Measurements from ENCODE around the gene EGFL8. TPM values are rescaled to one million over a fixed set of nuclear protein-coding genes. Genes with fewer than 3 reads are reported as not detected.
"Not testable (repeated sequence)": the region's sequence is repeated elsewhere in the genome, so short reads cannot be mapped to it uniquely, and the experiment has no call there.

The EGFL8 gene
- 5.9 TPM for polyA plus RNA-seq (2013, experiment 1 of 2; ENCODE audit: insufficient read length)
- 5.0 TPM for polyA plus RNA-seq (2013, experiment 2 of 2; ENCODE audit: insufficient read length)

DNA sequence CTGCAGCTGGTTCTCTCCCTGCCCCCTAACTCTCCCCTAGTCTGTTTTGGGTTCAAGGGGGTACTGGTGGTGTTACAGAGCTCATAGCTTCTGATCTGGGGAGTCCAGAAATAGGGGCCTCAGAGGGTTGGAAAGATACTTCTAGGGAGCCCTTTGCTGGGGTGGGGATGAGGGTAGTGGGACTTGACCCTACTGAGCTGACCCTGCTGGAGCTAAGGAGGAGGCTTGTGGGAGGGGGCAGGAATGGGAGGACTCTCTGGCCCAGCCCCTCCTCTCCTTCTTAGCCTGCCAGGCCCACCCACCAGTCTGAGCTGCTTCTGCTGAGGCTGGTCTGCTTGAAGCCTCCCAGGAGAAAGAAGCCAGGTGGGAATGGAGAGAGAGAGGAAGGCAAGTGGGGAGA, at the start of gene EGFL8:
TSS of gene EGFL8 (plus strand) at position 301 of the 400 bp plus-strand sequence. CDS start 1,571 bp downstream, outside the sequence.
- no peak for DNase-seq

DNA sequence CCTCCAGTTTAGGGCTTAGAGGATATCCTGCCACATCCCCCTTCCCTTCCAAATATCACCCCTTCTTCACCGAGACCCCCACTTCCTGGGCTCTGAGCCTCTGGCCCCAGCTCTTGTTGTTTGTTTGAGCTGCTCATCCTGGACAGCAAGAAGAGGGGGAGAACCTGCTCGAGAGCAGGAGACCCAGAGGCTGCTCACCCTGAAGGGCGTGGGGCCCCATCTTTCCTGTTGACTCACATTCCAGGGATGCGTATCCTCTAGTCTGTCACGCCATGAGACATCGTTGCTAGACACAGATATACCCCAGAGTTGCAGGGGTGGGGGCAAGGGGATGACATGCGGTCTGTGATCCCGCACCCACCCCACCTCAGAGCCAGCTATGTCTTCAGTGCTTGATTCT, 49.6 kb upstream of the EGFL8 start:
- peak; percentile 76 for DNase-seq

GRCh38 chr6:32115623-32116022, 48.8 kb upstream of the EGFL8 start:
- DNase-seq = no peak

DNA sequence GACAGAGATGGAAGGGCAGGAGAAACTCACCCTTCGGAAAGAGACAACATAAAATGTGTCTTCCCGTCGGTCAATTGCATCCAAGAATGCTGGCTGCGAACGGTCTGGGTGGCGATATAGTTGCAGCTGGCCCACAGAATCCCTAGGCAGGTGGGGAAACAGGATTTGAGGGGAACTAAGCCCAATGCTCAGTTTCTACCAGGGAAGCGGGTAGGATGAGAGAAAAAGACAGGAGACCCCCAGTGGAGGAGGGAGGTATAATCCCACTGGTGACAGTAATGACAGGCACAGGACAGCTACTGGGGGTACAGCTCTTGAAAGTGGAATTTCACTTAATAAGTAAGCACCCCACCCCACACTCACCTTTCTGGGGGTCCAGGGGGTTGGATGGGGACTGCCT, 47.7 kb upstream of the EGFL8 start:
- no peak for DNase-seq

GRCh38 chr6:32117461-32117860, 46.9 kb upstream of the EGFL8 start:
- DNase-seq = no peak

DNA sequence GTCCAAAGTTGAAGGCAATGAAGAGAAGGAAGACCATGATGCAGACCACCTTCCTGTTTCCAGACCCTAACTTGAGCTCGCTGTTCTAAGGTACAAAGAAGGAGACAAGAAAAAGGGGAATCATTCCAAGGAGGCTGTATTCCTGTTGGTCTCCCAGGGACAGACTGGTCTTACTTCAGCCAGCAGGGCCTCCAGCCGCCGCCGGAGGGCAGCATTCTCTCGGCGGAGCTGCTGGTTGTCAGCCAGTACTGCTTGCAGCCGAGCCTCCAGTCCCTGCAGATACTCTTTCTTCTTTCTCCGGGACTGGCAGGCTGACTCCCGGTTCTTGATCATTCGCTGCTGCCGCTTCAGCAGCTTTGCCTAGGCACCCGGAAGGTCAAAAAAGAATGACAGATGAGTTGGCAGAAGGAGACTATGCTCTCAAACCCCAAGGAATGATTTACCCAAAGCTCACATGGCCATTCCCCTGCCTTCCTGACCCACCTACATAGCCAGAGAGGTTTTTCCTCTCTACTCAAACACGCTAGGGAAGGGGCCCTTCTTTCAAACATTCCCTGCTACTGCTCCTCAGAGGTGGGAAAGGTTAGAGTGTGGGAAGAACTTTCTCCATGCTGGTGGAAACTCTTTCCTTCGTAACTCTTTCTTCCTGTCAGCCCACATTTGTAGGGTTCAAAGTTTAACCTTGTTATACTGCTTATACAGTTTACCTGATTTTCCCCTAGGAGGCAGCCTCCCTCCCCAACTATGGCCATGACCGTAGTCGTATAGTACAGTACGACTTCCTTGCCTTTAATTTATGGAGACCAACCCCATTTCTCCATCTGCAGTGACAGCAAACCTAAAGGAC, 45.4 kb upstream of the EGFL8 start:
- peak; percentile 78 for DNase-seq

DNA sequence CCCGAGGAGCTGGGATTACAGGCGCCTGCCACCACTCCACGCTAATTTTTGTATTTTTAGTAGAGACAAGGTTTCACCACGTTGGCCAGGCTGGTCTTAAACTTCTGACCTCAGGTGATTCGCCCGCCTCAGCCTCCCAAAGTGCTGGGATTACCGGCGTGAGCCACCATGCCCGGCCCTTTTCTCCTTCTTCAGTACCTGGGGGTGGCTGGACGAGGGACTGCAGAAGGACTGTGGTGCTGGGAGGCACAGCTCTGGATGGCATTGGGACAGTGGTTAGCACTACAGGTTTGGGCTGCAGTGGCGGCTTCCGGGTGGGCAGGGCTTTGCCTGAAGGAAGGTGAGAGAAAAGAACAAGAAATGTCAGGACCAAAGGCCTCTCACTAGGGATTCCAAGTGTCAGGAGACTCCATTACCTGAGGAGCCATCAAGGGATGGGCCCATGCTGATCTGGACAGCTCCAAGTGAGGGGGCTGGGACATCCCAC, 43.8 kb upstream of the EGFL8 start:
- DNase-seq = no peak

GRCh38 chr6:32123681-32124080, 40.7 kb upstream of the EGFL8 start:
- DNase-seq = no peak

- DNase-seq = no peak
Observed at GRCh38 chr6:32126880-32127279, 37.5 kb upstream of the EGFL8 start.

DNA sequence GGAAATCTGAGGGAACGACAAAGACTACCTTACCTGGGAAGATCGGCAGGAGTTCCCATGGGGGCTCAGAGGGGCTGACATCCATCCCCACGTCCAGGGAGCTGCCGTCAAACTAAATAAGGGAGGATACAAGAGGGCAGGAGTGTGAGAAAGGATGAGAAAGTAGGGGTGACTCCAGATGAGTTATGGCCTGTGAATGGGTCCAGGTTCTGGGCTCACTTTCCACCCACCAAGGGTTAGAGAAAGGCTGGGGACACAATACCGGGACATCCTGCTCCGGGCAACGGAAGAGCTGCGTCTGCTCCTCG, 37.0 kb upstream of the EGFL8 start:
- no peak for DNase-seq

GRCh38 chr6:32127717-32128592, 36.4 kb upstream of the EGFL8 start, which contains the start of gene ATF6B:
TSS of gene ATF6B (minus strand) at chr6:32128246. CDS start at chr6:32128207, 39 bp downstream.
- DNase-seq = peak; percentile 100

DNA sequence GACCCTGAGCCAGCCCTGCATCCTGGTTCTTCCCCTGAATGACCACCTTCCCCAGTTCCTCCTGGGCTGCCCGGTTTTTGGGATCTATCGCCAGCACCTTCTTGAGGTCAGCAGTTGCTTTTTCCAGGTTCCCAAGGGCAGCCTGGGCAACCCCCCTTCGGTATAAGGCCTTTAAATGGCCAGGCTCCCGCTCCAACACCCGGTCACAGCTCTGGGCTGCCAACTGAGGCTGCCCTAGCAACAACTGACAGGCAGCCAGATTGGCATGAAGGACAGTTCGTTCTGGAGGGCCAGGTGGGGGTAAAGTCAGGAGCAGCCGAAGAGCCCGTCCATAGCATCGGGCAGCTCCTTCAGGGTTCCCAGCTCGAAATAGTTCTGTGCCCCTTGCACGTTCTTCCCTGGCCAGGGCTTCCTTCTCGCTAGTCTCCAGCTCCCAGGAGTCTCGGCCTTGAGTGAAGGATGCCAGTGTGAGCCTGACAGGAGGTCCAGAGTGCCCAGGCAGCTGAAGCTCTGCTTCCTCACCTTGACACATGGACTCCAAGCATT, 35.6 kb upstream of the EGFL8 start:
- no peak for DNase-seq

DNA sequence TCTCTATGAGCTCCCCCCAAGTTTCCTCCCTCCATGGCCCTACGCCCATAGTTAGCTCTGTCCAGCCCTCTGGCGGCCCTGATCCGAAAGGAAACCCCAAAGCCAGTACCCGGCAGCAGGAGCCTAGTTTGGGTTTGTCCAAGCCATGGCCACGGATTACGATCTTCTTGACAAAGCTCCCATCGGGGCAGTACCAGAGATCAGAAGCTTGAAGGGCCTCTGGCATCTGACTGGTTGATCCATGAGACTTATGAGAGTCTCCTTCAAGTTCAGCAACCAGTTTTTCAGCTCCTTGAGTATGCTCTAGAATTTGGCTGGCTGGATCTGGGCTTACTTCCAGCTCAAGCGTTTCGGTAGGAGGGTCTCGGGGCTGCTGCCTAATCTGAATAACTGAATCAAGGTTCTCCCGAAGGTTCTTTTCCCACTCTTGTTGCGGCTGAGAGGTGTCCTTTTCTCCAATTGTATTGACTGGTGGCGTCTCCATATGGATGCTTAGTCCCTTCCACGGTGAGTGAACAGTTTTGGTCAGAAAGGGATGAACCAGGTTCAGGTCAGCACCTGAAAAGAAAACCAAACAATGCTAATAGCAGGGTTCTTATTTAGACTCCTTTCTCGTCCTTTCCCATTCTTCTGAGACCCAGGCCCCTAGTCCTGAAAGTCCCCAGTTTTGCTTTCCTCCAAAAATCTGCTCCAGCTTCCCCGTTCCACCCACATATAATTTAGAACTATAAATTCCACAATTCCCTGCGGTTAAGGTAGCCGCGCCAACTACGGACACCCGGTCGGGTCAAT, 34.9 kb upstream of the EGFL8 start:
- no peak for DNase-seq

- no peak for DNase-seq
Observed at GRCh38 chr6:32131439-32131948, 32.9 kb upstream of the EGFL8 start.

- no peak for DNase-seq
Observed at GRCh38 chr6:32132110-32132509, 32.3 kb upstream of the EGFL8 start.

- peak; percentile 61 for DNase-seq
Observed at GRCh38 chr6:32133786-32134185, 30.6 kb upstream of the EGFL8 start.

GRCh38 chr6:32137454-32137853, 26.9 kb upstream of the EGFL8 start:
- DNase-seq = no peak

- DNase-seq = no peak
Observed at GRCh38 chr6:32139590-32139989, 24.8 kb upstream of the EGFL8 start.

- DNase-seq = no peak
Observed at GRCh38 chr6:32140420-32141046, 23.9 kb upstream of the EGFL8 start.

GRCh38 chr6:32144238-32144637, 20.2 kb upstream of the EGFL8 start:
- not testable (repeated sequence) for DNase-seq

- no peak for DNase-seq
Observed at GRCh38 chr6:32146287-32146686, 18.1 kb upstream of the EGFL8 start.

Data from fibroblast of skin of abdomen (primary cell).